Measurements from ENCODE around the gene GDF10.

GDF10 gene

GRCh38 chr10:47316131-47316530 lies 16.1 kb downstream of the GDF10 start:
- DNase-seq, result no peak

DNA sequence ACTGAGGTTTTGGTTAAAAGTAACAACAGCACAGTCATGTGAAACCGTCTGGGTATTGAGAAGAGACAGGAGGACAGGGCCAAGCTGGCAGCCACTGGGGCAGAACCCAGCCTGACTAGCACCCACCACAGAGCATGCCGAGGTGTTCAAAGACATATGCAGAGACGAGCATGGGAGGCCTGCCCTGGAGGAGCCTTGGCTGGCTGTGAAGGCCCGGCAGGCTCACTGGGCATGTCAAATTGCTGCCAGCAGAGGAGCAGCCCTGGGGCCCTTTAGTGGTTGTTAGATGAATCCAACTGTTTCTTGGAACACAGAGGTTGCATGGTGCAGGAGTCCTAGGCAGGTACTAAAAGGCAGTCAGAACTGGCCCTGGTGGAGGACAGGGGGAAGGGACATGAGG lies 17.3 kb downstream of the GDF10 start:
- no peak for DNase-seq

DNA sequence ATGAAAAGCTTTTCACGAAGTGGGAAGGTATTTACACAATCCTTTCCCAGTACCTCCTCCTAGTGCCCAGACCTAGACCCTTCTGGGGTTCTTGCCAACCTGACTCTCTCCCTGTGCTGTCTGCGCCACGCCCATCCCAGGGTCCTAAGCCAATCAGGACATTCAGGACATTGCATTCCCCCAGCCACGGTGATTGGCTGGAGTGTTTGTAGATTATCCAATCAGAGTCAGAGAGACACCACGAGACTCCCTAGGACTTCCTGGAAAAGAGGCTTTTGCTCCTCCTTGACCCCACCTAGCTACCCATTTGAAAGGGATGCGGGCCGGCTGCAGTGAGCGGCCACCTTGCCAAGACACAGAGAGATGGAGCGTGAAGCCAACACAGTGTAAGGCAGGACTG lies 18.7 kb downstream of the GDF10 start:
- DNase-seq, result no peak

DNA sequence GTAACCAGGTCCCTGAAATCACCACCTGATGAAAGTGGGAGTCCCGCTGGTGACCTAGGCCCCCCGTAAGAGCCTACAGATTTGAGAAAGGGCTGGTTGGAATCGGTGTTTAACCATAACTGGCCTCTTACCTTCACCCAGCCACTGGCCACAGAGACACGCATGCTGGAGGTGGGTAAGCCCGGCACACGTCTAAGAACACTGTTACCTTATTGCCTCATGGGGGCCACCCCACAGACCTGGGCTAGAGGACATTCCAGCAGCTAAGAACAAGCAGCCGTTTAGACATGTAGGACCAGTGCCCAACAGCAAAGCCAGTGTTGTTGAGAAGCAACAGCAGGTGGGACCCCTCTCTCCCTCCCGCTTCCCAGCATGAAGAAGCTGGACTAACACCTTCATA lies 19.8 kb downstream of the GDF10 start:
- no peak for DNase-seq

DNA sequence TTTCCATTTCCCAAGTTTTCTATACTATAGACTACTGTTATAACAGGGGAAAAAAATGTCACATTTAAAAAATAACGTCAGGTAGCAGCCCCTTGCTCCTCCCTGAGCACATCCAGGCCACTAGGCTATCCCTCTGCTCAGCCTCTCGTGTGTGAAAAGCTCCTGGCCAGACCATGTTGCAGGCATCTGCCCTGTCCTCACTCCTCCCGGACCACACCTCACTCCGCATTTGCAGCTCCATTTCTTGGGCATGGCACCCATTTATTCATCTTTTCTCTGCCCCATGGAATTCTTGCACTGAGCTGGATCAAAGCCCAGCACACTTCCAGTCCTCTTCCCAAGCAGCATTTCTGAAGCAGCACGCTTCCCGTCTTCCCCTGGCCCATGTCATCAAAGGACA lies 20.8 kb downstream of the GDF10 start:
- no peak for DNase-seq

DNA sequence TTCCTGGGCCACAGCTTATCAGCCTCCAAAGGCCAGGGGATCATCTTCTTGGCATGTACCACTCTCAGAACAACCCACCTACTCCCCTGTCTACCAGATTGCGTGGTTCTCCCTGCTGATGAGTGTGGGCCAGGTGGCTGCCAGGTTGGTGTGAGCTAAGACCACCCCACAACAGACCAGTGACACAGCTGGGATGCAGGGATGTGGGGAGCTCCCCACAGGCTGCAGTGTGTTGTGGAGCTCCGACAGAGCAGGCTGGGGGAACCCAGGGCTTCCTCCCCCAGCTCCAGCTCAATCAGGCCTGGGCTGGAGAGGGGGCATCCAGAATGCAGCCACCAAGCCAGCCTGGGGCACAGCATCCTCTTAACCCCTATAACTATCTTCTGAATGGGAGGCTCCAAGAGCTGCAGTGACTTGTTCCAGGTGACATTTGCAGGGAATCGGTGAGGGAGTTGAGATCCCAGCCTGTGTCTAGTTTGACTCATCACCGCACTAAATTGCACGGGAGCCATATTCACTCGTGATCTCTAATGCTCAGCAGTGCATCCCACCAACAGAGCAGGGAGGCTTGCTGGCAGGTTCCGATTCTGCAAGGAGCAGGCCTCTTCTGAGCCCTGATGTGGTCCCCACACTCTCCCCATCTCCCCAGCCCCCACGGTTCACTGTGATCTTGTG lies 21.7 kb downstream of the GDF10 start:
- no peak for DNase-seq

GRCh38 chr10:47322300-47323061 lies 22.5 kb downstream of the GDF10 start, which contains the start of gene GDF2:
Gene GDF2, plus strand, starts transcription at chr10:47322454. Its CDS starts 215 bp downstream, at chr10:47322669.
- DNase-seq, result no peak

GRCh38 chr10:47323087-47323486 lies 23.1 kb downstream of the GDF10 start:
- DNase-seq, result no peak

GRCh38 chr10:47323636-47324296 lies 23.8 kb downstream of the GDF10 start:
- DNase-seq, result no peak

- no peak for DNase-seq
These were observed 25.6 kb downstream of the GDF10 start for GRCh38 chr10:47325303-47326291.

DNA sequence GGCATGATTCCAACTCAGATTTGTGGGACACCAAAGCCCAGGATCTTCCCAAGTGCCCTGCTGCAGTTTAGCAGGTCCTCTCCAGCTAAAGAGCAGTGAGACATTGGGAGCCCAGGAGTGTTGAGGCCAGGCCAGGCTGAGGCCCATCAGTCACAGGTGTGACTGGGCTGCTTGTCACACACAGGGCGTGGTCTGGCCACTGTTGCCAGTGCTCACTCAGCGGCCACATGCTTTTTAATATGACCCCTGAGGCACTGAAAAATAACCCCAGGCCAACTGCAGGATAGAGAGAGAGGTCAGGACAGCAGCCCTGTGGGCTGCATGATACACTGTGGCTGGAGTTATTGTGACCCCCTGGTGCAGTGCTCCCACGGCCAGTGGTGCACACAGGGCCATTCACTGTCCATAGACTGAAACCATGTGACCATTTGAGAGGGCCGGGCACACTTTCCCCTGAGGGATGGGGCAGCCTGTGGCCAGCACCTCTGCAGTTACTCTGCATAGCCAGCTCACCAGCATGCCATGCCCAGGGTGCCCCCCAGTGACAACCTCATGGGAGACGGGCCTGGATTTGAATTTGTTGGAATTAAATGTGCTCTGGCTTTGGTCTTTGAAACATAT lies 26.4 kb downstream of the GDF10 start:
- DNase-seq, result no peak

- no peak for DNase-seq
These were observed 26.9 kb downstream of the GDF10 start for GRCh38 chr10:47326927-47327330.

DNA sequence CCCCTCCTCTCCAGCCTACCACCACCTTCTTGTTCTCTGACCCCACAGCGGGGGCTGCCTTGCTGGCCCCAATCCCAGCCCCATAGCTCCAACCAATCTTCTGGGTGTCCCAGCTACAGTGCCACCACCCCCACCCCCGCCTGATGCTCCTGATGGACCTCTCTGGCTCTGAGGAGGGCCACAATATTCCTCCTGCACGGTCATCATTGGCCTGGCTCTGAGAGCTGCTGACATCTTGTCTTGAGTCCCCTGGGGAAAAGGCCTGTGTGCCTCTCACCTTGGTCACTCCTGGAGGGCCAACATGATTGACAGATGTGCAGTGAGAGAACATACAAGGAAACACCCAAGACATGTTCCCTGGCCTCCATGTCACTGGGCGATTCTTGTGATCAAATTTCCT lies 29.9 kb downstream of the GDF10 start:
- DNase-seq, result no peak

DNA sequence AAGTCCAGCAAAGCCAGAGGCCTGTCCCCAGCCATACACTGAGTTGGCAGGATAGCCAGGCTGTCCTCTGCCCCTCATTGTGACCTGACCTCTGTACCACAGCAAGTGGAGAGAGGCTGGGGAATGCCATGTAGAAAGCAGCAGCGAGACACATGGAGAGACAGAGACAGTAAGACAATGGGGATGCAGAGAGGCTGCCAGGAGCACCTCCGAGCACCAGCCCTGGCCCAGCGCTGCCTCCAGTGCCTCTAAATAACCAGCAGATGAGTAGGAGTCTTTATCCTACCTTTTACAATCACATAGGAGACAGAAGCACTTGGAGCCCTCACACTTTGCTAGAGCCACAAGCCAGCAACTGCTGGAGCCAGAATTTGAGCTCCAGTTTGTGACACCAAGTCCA lies 30.4 kb downstream of the GDF10 start:
- no peak for DNase-seq

DNA sequence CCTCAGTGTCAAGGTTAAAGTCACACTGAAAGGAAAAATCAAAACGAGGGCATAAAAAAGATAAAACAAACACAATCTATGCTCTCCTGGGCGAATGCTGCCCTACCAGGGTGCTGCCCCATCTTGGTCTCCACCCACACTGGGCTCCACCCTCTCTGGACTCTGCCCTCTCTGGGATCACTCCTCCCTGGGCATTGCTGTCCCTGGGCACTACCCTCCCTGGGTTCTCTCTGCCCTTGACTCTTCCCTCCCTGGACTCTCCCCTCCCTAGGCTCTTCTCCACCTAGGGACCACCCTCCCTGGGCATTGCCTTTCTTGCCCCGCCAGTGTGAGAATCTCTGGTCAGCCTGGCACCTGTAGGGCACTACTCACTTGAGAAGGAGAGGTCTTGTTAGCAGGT lies 30.8 kb downstream of the GDF10 start:
- no peak for DNase-seq

GRCh38 chr10:47331491-47331890 lies 31.5 kb downstream of the GDF10 start:
- no peak for DNase-seq

- no peak for DNase-seq
These were observed 32.0 kb downstream of the GDF10 start for GRCh38 chr10:47331954-47332353.

DNA sequence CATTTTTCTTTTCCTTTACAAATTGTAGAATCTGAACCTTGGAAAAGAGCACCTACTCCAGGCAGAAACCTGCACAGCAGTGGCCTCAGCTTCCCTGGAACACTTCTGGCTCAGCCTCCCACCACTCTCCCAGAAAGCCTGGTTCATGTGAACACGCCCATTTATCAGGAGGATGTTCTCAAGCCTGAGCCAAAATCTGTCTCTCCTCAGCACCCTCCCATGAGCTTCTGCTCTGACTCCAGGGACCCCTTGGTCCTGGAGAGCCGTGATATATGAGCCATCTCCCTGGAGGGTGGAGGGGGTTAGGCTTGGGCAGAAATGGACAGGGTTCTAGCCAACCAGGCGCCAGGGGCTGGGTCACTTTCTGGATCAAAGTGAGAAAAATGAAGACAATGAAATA lies 32.4 kb downstream of the GDF10 start:
- DNase-seq, result no peak

DNA sequence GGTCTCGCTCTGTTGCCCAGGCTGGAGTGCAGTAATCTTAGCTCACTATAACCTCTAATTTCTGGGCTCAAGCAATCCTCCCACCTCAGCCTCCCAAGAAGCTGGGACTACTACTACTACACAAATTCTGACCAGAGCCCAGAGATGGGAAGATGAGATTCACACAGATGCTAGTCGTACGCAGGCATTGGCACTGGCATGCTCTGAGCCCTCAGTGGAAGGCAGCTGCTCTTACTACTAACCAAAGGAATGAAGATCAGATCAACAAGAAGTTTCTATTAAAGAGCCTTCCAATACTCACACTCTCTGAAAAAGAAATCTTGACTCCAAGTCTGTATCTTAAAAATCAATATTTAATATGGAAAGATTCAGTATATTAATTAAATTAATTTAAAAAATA lies 32.9 kb downstream of the GDF10 start:
- no peak for DNase-seq

DNA sequence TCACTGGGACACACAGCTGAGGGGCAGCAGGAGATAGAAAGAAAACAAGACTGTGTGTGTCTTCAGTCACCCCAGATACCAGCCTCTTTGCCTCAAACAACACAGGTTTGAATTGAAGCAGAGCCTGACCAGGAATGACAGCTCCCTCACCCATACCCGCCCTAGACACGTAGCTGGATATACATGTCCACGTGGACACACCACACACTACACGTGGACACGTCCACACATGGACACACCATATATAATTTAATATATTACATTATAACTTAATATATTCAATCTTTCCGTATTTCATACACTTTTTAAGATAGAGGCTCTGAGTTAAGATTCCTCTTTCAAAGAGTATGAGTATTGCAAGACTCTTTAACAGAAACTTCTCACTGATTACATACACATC lies 33.5 kb downstream of the GDF10 start:
- DNase-seq, result no peak

DNA sequence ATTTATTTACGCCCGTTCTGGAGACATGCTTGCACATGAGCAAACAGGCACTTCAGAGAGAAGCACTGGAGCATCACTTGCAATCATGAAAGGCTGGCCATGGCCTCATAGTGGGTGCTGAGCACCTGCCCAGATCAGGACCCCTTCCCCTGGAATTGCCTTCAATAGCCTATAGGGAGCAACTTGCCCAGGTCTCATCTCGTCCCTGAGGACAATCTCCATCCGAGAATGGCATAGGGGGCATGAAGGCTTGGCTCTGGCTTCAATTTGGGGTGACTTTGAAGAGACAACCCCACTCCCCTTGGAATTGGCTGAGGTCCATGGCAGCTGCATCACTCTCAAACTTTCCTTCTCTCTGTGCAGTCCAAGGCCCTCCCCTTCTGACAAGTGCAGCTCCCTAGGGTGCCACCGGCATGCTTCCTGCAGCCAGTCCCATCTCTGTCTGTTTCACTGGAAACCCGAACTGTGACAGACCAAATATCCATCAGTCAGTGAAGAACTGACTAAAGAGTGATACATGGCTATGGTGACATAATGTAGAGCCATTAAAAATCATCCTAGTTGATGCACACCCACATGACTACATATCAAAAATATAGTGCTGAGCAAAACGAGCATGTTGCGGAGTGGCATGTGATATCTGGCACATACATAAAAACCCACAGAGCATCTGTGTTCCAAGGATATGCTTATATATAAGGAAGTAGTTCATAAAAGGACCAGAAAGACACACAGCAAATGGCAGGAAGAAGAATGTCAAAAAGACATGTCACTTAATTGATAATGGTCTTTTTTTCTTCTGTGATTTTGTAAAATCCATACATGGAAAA lies 34.7 kb downstream of the GDF10 start:
- no peak for DNase-seq

Data from central memory CD4-positive, alpha-beta T cell (primary cell).